K562 (cell line): ENCODE results near the gene CSAD. TPM values are rescaled to one million over a fixed set of nuclear protein-coding genes. Genes with fewer than 3 reads are reported as not detected.

Experiments used
- ATAC-seq: fragments of 200-7000 bp; cut with Tn5 transposase; 3 replicates; pipeline ENCODE4 v1.9.1; 2020; ENCODE audit warnings: moderate library complexity
- BruUV-seq: library from RNA; stranded (reverse); fragments of 400-500 nt; replicated peaks from 2 replicates; lab custom pipeline; 2021; lab: Mats Ljungman, UMichigan
- CTCF ChIA-PET: fragments of 300-600 bp; formaldehyde crosslinking; extraction: SDS; loops from one replicate; lab custom pipeline; 2021; ENCODE audit warnings: low intra/inter-chr PET ratio; lab: Yijun Ruan, JAX
- POLR2A ChIA-PET: fragments of 300-600, 350-650 bp; sonication (Branson Sonifier 250); formaldehyde crosslinking; extraction: SDS; loops from one replicate; lab custom pipeline; 2021; ENCODE audit warnings: antibody characterized with exemption, inconsistent platforms; lab: Yijun Ruan, JAX
- DNase-seq, 4 experiments: peaks; one replicate each; pipeline versions ENCODE4 v3.0.0 to v3.0.0-alpha.2; 2011 to 2018; ENCODE audit warnings: low spot score in 3 of 4, mixed read lengths in 3 of 4; ENCODE audit errors: extremely low read depth in 1 of 4
- FAIRE-seq: peaks from 2 replicates; lab custom pipeline; 2011; peaks lifted over from hg19 to GRCh38; lab: Jason Lieb, UNC
- H2AFZ ChIP-seq: 2 replicates; pipeline ENCODE4 v1.6.0; 2011; ENCODE audit warnings: low read depth, low read length, control low read depth, inconsistent platforms
- H3K27ac ChIP-seq: fragments of 200-600 bp; 3 replicates; pipeline ENCODE4 v1.8.0; 2011; ENCODE audit warnings: low read depth, mild to moderate bottlenecking, control low read depth, inconsistent platforms, low read length, moderate library complexity, mixed read lengths; ENCODE audit errors: extremely low read depth
- H3K27me3 ChIP-seq, 2 experiments: fragments of 300-600 bp in 1 of 2; 2 replicates in 1 of 2; 3 replicates in 1 of 2; pipeline versions ENCODE4 v1.6.0 to v1.8.0; 2011; ENCODE audit warnings: inconsistent platforms in 2 of 2, low read length in 2 of 2, mild to moderate bottlenecking in 1 of 2, mixed read lengths in 1 of 2, moderate library complexity in 1 of 2; ENCODE audit not compliant: control insufficient read depth in 2 of 2, insufficient read depth in 2 of 2
- H3K36me3 ChIP-seq: fragments of 300-600 bp; 3 replicates; pipeline ENCODE4 v1.8.0; 2011; ENCODE audit warnings: mild to moderate bottlenecking, low read length, inconsistent platforms; ENCODE audit not compliant: control insufficient read depth, insufficient read depth
- H3K4me1 ChIP-seq, 2 experiments: fragments of 200-600 bp in 1 of 2; replicated peaks in 1 of 2; 2 replicates in 1 of 2; 3 replicates in 1 of 2; pipeline versions ENCODE4 v1.5.1 to v1.8.0; 2011; ENCODE audit warnings: inconsistent platforms in 2 of 2, low read length in 2 of 2, mild to moderate bottlenecking in 1 of 2, mixed read lengths in 1 of 2, moderate library complexity in 1 of 2; ENCODE audit not compliant: control insufficient read depth in 2 of 2, insufficient read depth in 2 of 2
- H3K4me2 ChIP-seq: 2 replicates; pipeline ENCODE4 v1.6.1; 2011; ENCODE audit warnings: low read length, control low read depth, inconsistent platforms, mixed read lengths; ENCODE audit not compliant: insufficient read depth
- H3K4me3 ChIP-seq: fragments of 200-600 bp; sonication (generic), shearing (Covaris generic); 2 replicates; pipeline ENCODE4 v1.5.1; 2016; ENCODE audit warnings: control low read depth, inconsistent platforms
- H3K79me2 ChIP-seq: fragments of 200-600 bp; 3 replicates; pipeline ENCODE4 v1.8.0; 2011; ENCODE audit warnings: low read length, inconsistent platforms; ENCODE audit not compliant: control insufficient read depth, insufficient read depth
- H3K9ac ChIP-seq, 2 experiments: 2 replicates each; pipeline versions ENCODE4 v1.6.0 to v1.6.1; 2011; ENCODE audit warnings: low read depth in 2 of 2, low read length in 2 of 2, control low read depth in 1 of 2, inconsistent platforms in 1 of 2, mild to moderate bottlenecking in 1 of 2, mixed read lengths in 1 of 2; ENCODE audit not compliant: insufficient read depth in 1 of 2
- H3K9me1 ChIP-seq: one replicate; pipeline ENCODE4 v1.6.0; 2011; ENCODE audit warnings: inconsistent platforms, mild to moderate bottlenecking, low read length, moderate library complexity; ENCODE audit not compliant: control insufficient read depth, insufficient read depth
- H3K9me3 ChIP-seq: replicated peaks from 2 replicates; pipeline ENCODE4 v1.5.1; 2011; ENCODE audit warnings: low read depth, low read length, inconsistent platforms; ENCODE audit not compliant: control insufficient read depth, insufficient read depth
- H4K20me1 ChIP-seq: replicated peaks from 2 replicates; pipeline ENCODE4 v1.6.1; 2011; ENCODE audit warnings: low read length, inconsistent platforms, mixed read lengths; ENCODE audit not compliant: control insufficient read depth, insufficient read depth
- C11orf30 ChIP-seq: fragments of 450-650 bp; IDR thresholded peaks from 2 replicates; pipeline ENCODE4 v1.6.1; 2016; ENCODE audit warnings: low read depth, mild to moderate bottlenecking
- FOXA1 ChIP-seq: fragments of 450-650 bp; IDR thresholded peaks from 2 replicates; pipeline ENCODE4 v1.6.1; 2016; ENCODE audit warnings: mild to moderate bottlenecking, borderline replicate concordance
- FOXM1 ChIP-seq, 2 experiments: fragments of 450-650 bp in 1 of 2; sonication (generic) in 1 of 2; formaldehyde crosslinking in 1 of 2; IDR thresholded peaks; 2 replicates each; pipeline versions ENCODE4 v1.6.1 to v1.9.0; 2017 to 2022; ENCODE audit warnings: low read depth in 2 of 2, mild to moderate bottlenecking in 2 of 2, missing genetic modification reagents in 1 of 2, moderate library complexity in 1 of 2
- FOXP1 ChIP-seq: sonication (generic); formaldehyde crosslinking; IDR thresholded peaks from 2 replicates; pipeline ENCODE4 v1.8.0; 2022; ENCODE audit warnings: mild to moderate bottlenecking, missing genetic modification reagents
- MAFG ChIP-seq: fragments of 450-650 bp; conservative IDR thresholded peaks from 2 replicates; pipeline ENCODE4 v1.6.1; 2016; ENCODE audit warnings: missing genetic modification characterization, missing compliant biosample characterization
- NFE2 ChIP-seq: IDR thresholded peaks from 2 replicates; pipeline ENCODE4 v1.6.1; 2014; ENCODE audit warnings: antibody characterized with exemption, low read depth
- POLR2AphosphoS5 ChIP-seq: IDR thresholded peaks from 2 replicates; pipeline ENCODE4 v1.6.1; 2011; ENCODE audit warnings: mild to moderate bottlenecking, low read depth, low read length, moderate library complexity; ENCODE audit not compliant: control insufficient read depth, insufficient read depth
- THRAP3 ChIP-seq: fragments of 450-650 bp; IDR thresholded peaks from 2 replicates; pipeline ENCODE4 v1.6.1; 2016; ENCODE audit warnings: mild to moderate bottlenecking, inconsistent platforms, borderline replicate concordance
- ZNF174 ChIP-seq: fragments of 250-450 bp; sonication (Bioruptor Pico); IDR thresholded peaks from 2 replicates; pipeline ENCODE4 v1.4.0; 2020; ENCODE audit warnings: mild to moderate bottlenecking
- ZNF316 ChIP-seq: fragments of 450-650 bp; IDR thresholded peaks from 2 replicates; pipeline ENCODE4 v1.6.1; 2016
- in situ Hi-C: fragments of 300-500 bp; cut with MboI; formaldehyde crosslinking; loops from 4 replicates; pipeline ENCODE4 v1.15.0; 2018; ENCODE audit warnings: inconsistent platforms, mixed read lengths
- intact Hi-C: fragments of 100-400 bp; cut with micrococcal nuclease; formaldehyde crosslinking; loops from 2 replicates; pipeline ENCODE4 v1.14.2; 2022
- polyA plus RNA-seq, 8 experiments: library from polyadenylated mRNA; depleted of rRNA in 4 of 8; stranded (reverse) in 5 of 8; unstranded in 3 of 8; fragments of >200 nt; fragmentation: Nextera tagmentation in 2 of 8; fragmentation: Illumina TruSeq in 1 of 8; extraction: Ambion mirVana in 2 of 8; extraction: Trizol in 1 of 8; gene quantifications; 2 replicates each; pipeline versions ENCODE4 v1.2.1 to v1.2.3, GENCODE V29; 2011 to 2014; ENCODE audit warnings: inconsistent platforms in 1 of 8, missing spikeins in 1 of 8
- total RNA-seq, 7 experiments: library from RNA; depleted of rRNA in 6 of 7; stranded (reverse); fragments of >200 nt in 6 of 7; fragmentation: Illumina TruSeq in 2 of 7; extraction: Trizol in 2 of 7; gene quantifications; 2 replicates each; pipeline versions ENCODE4 v1.2.1 to v1.2.3, GENCODE V29; 2011 to 2021; ENCODE audit warnings: low replicate concordance in 1 of 7

CSAD gene
- total and polyA plus RNA-seq, 9 of the 15 experiments (the other 6 are each of a cell fraction or from before 2014, with no cell fraction given), result 1.8 to 19.6 (median 8.1) TPM

DNA sequence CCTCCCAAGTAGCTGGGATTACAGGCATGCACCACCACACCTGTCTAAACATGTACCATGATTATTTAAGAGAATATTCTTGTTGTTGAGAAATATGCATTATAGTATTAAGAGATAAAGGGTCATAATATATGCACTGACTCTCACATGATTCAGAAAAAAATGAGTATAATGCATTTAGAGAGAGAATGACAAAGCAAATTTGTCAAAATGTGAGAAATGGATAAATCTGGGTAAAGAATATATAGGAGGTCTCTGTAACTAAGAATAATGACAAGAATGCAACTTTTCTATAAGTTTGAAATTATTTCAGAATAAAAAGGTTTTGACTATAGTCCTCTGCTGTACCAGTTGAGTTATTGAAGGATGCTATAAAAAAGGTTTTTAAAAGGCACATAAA, 28.3 kb downstream of the CSAD start:
- Histone ChIP-seq H4K20me1 (no peaks in the 10 kb centered on the region), H3K27me3 (no peaks in the 10 kb centered on the region), H3K4me2 (no peak overlapping the region), H3K4me3 (no peak overlapping the region), H3K79me2 (no peaks in the 10 kb centered on the region), H3K9ac (no peak overlapping the region), H3K4me1 (peaks cover 2 to 6% of the 10 kb centered on the region in 2 experiments; a peak in 3 of 5 replicates), H3K9me3 (peaks cover 1% of the 10 kb centered on the region), H3K9me1 (no peaks in the 10 kb centered on the region), H3K27ac (no peak overlapping the region), H2AFZ (no peak overlapping the region), H3K36me3 (no peaks in the 10 kb centered on the region)
- CTCF ChIA-PET, result no interaction called here
- intact Hi-C loops (no loop called here), in situ Hi-C loops (no loop called here)
- POLR2A ChIA-PET, result interaction anchor here (0.6 to 0.7 kb wide), 3 partner anchors 69 to 142 kb away, joined by 3 read pairs; no protein-coding TSS in a partner anchor
- BruUV-seq, result no TSS peak
- no peak for FAIRE-seq
- TF ChIP-seq ZNF316 (peak; percentile 76), THRAP3 (no peak), MAFG (tag) (peak; percentile 55; the same call in 1 of the 2 replicates), POLR2AphosphoS5 (no peak), FOXA1 (no peak), C11orf30 (no peak; the same call in 1 of the 2 replicates), FOXP1 (CRISPR knock-in tag) (no peak), NFE2 (peak; percentile 16; the same call in 1 of the 2 replicates), ZNF174 (CRISPR knock-in tag) (no peak), FOXM1 (IDR thresholded peaks at IDR 0.05; ENCODE audit: low read depth) (no peak), FOXM1 (CRISPR knock-in tag; IDR thresholded peaks at IDR 0.05; ENCODE audit: low read depth) (no peak)
- no peak for ATAC-seq
- DNase-seq, result no peak
